GM10266 (cell line): ENCODE results near the gene GNL2.

ENCODE experiments used
- DNase-seq: peaks from one replicate; pipeline ENCODE4 v3.0.0; 2012; ENCODE audit errors: extremely low spot score
- CTCF ChIP-seq: IDR thresholded peaks from 2 replicates; pipeline ENCODE4 v1.5.1; 2012; ENCODE audit warnings: mild to moderate bottlenecking, low read depth; ENCODE audit not compliant: control insufficient read depth, insufficient read depth; ENCODE audit errors: missing control alignments

The GNL2 gene

GRCh38 chr1:37622131-37622530, 26.4 kb upstream of the GNL2 start:
- no peak for TF ChIP-seq CTCF
- DNase-seq = no peak

GRCh38 chr1:37621326-37621870, 25.7 kb upstream of the GNL2 start:
- TF ChIP-seq CTCF = no peak
- DNase-seq = no peak

- TF ChIP-seq CTCF = no peak
- DNase-seq = no peak
These were observed 25.0 kb upstream of the GNL2 start for GRCh38 chr1:37620707-37621106.

GRCh38 chr1:37616330-37616729, 20.6 kb upstream of the GNL2 start:
- TF ChIP-seq CTCF = no peak
- no peak for DNase-seq

- no peak for DNase-seq
- no peak for TF ChIP-seq CTCF
These were observed 18.4 kb upstream of the GNL2 start for GRCh38 chr1:37614105-37614504.

GRCh38 chr1:37612186-37612585, 16.4 kb upstream of the GNL2 start:
- DNase-seq = no peak
- TF ChIP-seq CTCF = no peak

GRCh38 chr1:37609994-37610393, 14.3 kb upstream of the GNL2 start:
- DNase-seq = no peak
- no peak for TF ChIP-seq CTCF
